Uterus (tissue), 4 donors: ENCODE results near the gene OXCT2. TPM values are rescaled to one million over a fixed set of nuclear protein-coding genes. Genes with fewer than 3 reads are reported as not detected.
"Not testable (repeated sequence)": the region's sequence is repeated elsewhere in the genome, so short reads cannot be mapped to it uniquely, and the experiment has no call there.

Experiments used
- DNase-seq, 2 donors: peaks; one replicate each; pipeline ENCODE4 v3.0.0-alpha.2; 2019 to 2020
- H3K27ac ChIP-seq, 2 donors: fragments of 200-600 bp; sonication (generic); 1 replicate in 1 of 2; 2 replicates in 1 of 2; pipeline ENCODE4 v1.5.1; 2016 to 2018
- H3K27me3 ChIP-seq, 2 donors: fragments of 200-600 bp; sonication (generic); one replicate each; pipeline ENCODE4 v1.5.1; 2018 to 2019; ENCODE audit warnings: control low read depth in 1 of 2
- H3K36me3 ChIP-seq, 2 donors: fragments of 200-600 bp; sonication (generic); one replicate each; pipeline ENCODE4 v1.5.1; 2019; ENCODE audit warnings: control low read depth in 1 of 2
- H3K4me1 ChIP-seq, 2 donors: fragments of 200-600 bp; sonication (generic); one replicate each; pipeline ENCODE4 v1.5.1; 2018 to 2019; ENCODE audit warnings: control low read depth in 1 of 2
- H3K4me3 ChIP-seq, 2 donors: fragments of 200-600 bp; sonication (generic); 1 replicate in 1 of 2; 2 replicates in 1 of 2; pipeline ENCODE4 v1.5.1; 2018 to 2019; ENCODE audit warnings: mild to moderate bottlenecking in 1 of 2
- H3K9me3 ChIP-seq, 2 donors: fragments of 200-600 bp; sonication (generic); one replicate each; pipeline ENCODE4 v1.5.1; 2019; ENCODE audit warnings: control low read depth in 1 of 2
- POLR2A ChIP-seq, 2 donors: fragments of 450-650 bp; IDR thresholded peaks; one replicate each; pipeline ENCODE4 v1.6.1; 2016; ENCODE audit warnings: antibody characterized with exemption in 2 of 2, mild to moderate bottlenecking in 1 of 2, moderate library complexity in 1 of 2
- intact Hi-C: fragments of 100-400 bp; cut with DNase I; formaldehyde crosslinking; loops from one replicate; pipeline ENCODE4 v1.15.1; 2023; ENCODE audit warnings: low total_unique reads
- total RNA-seq, 4 donors: library from RNA; depleted of rRNA in 3 of 4; stranded (reverse); fragments of >200 nt in 3 of 4; gene quantifications; one replicate each; pipeline versions ENCODE4 v1.1.0 to v1.2.4, GENCODE V29; 2014 to 2023
- TF ChIP-seq, protein P1 (sequence below), 4 experiments: fragments of 200-600 bp in 2 of 4; fragments of 450-650 bp in 2 of 4; sonication (generic) in 2 of 4; IDR thresholded peaks; one replicate each; pipeline ENCODE4 v1.5.1; 2016 to 2019; ENCODE audit warnings: antibody characterized with exemption in 4 of 4, mild to moderate bottlenecking in 2 of 4, moderate library complexity in 1 of 4
- donor health status: DM: yes; HTN: yes; CAD: no.

The OXCT2 gene
- total RNA-seq: 1 to 10 TPM in 2 of 4 donors, not detected in 2; 1.1 to 1.5 TPM

DNA sequence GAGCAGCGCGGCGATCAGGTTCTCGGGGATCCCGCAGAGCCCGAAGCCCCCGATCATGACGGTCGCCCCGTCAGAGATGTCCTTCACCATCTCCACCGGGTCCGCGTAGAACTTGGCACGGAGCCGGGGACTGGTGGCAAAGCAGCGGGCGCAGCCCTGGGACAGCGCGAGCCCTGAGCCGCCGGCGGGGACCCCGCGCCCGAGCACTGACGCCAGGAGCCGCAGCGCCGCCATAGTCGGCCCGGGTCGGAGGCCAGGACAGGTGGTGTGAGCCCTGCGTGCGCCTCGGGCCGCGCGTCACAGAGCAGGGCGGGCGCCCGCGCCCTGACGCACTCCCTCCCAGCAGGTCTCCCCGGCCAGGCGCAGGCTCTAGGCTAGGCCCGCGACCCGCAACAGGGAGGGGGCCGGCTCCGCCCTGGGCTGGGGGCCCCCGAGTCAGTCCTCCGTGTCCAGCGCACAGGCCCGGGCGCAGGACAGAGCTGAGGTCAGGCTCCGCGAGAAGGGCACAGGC is at the start of gene OXCT2:
OXCT2 (minus strand) TSS at position 327 of the 511 bp plus-strand sequence; CDS start at position 234, 93 bp downstream.
- DNase-seq, H3K9me3 ChIP-seq, H3K4me1 ChIP-seq, H3K4me3 ChIP-seq, intact Hi-C loops, H3K27ac ChIP-seq, H3K27me3 ChIP-seq, H3K36me3 ChIP-seq: not testable (repeated sequence)

DNA sequence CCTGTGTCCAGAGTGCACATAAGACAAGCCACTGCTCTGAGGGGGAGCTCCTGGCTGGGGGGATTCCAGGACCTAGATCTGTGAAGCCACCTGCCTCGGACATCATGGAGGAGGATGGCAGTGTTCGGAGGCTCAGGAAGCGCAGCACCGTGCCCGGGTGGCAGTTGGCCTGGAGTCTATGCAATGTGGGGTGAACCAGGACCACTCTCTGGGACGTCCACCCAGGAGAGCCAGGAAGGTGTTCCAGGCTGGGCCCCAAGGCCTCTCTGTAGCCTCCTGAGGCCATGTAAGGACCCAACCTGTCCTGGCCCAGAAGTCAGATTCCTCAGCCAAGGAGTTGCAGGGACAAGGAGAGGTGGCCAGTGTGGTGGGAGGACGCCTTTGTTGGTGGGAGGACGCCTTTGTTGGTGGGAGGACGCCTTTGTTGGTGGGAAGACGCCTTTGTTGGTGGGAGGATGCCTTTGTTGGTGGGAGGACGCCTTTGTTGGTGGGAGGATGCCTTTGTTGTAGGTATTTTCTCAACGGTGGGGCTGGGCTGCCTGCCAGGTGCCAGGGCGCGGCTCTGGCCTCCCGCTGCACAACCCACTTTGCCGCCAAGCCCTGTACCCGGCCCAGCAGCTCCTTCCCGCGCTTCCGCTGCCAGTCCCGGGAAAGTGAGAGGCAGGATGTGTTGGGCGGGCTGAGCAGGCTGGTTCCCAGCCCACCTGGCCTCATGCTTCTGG is 48.1 kb upstream of the OXCT2 start:
- H3K27me3 ChIP-seq: no peaks in the 10 kb centered on the region

DNA sequence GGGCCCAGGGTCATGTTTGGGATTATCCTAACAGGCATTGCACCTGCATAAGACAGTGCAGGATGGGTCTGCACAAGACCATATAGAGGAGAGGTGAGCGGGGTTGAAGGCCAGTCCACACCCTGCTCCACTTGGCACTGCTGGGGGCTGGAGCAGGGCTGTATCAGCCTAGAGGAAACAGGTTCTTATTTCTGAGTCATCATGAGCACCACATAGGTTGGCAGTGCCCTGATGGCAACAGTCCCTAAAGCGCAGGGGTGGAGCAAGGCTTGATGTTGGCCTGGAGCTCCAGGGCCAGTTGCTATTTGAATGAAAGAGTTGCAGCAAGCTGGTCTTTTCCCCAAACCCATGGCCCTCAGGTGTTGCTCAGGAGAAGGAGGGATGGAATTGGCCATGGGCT is 47.3 kb upstream of the OXCT2 start:
- intact Hi-C loops: loop anchor here (5.0 kb wide), 2 partner anchors 84 to 154 kb away; partner anchors contain the start of gene MYCL

More for the DNA sequence above, 48.1 kb upstream of the OXCT2 start:
- TF ChIP-seq POLR2A (IDR thresholded peaks at IDR 0.05): no peak
- TF ChIP-seq, protein P1, sequence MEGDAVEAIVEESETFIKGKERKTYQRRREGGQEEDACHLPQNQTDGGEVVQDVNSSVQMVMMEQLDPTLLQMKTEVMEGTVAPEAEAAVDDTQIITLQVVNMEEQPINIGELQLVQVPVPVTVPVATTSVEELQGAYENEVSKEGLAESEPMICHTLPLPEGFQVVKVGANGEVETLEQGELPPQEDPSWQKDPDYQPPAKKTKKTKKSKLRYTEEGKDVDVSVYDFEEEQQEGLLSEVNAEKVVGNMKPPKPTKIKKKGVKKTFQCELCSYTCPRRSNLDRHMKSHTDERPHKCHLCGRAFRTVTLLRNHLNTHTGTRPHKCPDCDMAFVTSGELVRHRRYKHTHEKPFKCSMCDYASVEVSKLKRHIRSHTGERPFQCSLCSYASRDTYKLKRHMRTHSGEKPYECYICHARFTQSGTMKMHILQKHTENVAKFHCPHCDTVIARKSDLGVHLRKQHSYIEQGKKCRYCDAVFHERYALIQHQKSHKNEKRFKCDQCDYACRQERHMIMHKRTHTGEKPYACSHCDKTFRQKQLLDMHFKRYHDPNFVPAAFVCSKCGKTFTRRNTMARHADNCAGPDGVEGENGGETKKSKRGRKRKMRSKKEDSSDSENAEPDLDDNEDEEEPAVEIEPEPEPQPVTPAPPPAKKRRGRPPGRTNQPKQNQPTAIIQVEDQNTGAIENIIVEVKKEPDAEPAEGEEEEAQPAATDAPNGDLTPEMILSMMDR (IDR thresholded peaks at IDR 0.05): no peak
- Histone ChIP-seq H3K27ac (no peak overlapping the region), H3K4me1 (no peaks in the 10 kb centered on the region), H3K4me3 (no peak overlapping the region), H3K36me3 (no peaks in the 10 kb centered on the region), H3K9me3 (no peaks in the 10 kb centered on the region)
- intact Hi-C loops: loop anchor here (5.0 kb wide), 2 partner anchors 83 to 153 kb away; partner anchors contain the start of gene MYCL
- DNase-seq: no peak

DNA sequence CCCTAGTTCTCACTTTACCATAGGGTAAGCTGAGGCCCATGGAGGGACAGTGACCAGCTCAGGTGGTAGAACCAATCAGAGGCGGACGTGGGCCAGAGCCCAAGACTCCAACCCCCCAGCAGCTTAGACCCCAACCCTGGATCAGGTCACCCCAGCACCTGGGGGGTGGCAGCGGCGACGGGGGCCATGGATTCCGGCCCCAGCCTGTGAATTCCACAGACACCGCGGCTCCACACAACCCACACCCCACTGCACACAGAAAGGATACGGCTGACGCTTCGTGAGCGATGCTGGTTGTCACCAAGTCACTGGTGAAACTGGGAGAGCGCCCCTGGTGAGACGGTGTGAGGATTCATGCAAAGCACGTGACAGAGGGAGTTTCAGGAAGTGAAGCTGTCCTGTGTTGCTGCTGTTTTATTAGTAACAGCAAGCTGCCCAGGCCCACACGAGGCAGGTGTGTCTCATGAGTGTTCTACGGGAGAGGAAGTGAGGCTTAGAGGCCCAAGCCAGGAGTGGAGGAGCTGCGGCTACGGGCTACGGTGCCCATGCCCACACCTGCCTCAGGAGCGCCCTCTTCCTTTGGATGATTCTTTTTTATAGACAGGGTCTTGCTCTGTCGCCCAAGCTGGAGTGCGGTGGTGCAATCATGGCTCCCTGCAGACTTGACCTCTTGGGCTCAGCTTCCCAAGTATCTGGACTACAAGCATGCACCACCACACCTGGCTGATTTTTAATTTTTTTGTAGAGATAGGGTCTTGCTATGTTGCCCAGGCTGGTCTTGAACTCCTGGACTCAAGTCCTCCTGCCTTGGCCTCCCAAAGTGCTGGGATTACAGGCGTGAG is 46.2 kb upstream of the OXCT2 start:
- intact Hi-C loops: loop anchor here (5.0 kb wide), 2 partner anchors 85 to 155 kb away; partner anchors contain the start of gene MYCL
- H3K36me3 ChIP-seq, H3K27me3 ChIP-seq, DNase-seq, H3K27ac ChIP-seq, H3K9me3 ChIP-seq, H3K4me1 ChIP-seq, H3K4me3 ChIP-seq: not testable (repeated sequence)

More for the DNA sequence above, 47.3 kb upstream of the OXCT2 start:
- no peaks in the 10 kb centered on the region for H3K36me3 ChIP-seq
- TF ChIP-seq, protein P1 (IDR thresholded peaks at IDR 0.05): no peak
- TF ChIP-seq POLR2A (IDR thresholded peaks at IDR 0.05): no peak
- H3K4me1 ChIP-seq: no peaks in the 10 kb centered on the region
- H3K4me3 ChIP-seq: no peak overlapping the region
- no peak overlapping the region for H3K27ac ChIP-seq
- no peaks in the 10 kb centered on the region for H3K27me3 ChIP-seq
- H3K9me3 ChIP-seq: no peaks in the 10 kb centered on the region
- no peak for DNase-seq

DNA sequence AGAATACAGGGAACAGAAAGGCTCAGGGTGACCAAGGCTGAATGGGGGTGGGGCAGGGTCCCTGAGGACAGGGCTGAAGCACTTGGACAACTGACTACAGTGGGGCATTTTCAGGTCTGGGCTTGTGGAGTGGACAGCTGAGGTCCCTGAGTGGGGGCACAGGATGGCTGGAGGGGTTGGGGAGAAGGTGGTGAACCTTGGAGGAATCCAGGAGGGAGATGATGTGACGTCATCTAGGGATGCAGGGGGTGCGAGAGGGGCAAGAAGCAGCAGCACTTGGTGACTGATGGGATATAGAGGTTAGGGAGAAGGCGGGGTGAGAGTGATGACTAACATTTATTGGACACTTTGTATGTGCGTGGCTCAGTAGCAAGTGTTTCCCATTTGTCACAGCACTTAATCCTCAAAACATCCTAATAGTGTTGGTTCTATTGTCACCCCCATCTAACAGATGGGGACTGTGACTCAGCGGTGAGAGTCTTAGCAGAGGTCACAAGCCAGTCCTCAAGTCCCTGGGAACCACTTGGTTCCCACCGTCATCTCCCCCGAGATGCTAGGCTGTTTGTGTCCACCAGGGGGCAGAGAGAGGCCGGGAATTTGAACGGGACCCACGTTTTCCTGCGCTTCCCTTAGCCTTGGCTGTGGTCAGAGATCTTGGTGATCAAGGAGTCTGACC is 45.4 kb upstream of the OXCT2 start:
- peak; percentile 46 to 69 for DNase-seq
- Histone ChIP-seq H3K36me3 (no peaks in the 10 kb centered on the region), H3K9me3 (no peaks in the 10 kb centered on the region), H3K27ac (no peak overlapping the region), H3K4me1 (no peaks in the 10 kb centered on the region), H3K27me3 (no peaks in the 10 kb centered on the region), H3K4me3 (no peak overlapping the region)
- TF ChIP-seq, protein P1 (IDR thresholded peaks at IDR 0.05): peak; percentile 71 to 95 (median 80)
- no peak for TF ChIP-seq POLR2A (IDR thresholded peaks at IDR 0.05)
- intact Hi-C loops: loop anchor here (5.0 kb wide), 2 partner anchors 86 to 156 kb away; partner anchors contain the start of gene MYCL
